NCI-H2029 treated with DMSO at 0.1 percent for 48 hours (cell line): ENCODE results near the gene CERS6.

Source experiments
- DNase-seq: peaks from one replicate; lab custom pipeline; 2025; lab: John Stamatoyannopoulos, UW

The CERS6 gene

GRCh38 chr2:168703926-168704325 is 247.9 kb downstream of the CERS6 start:
- no peak for DNase-seq

- no peak for DNase-seq
Observed at GRCh38 chr2:168705534-168706470, 249.7 kb downstream of the CERS6 start.

- no peak for DNase-seq
Observed at GRCh38 chr2:168706806-168707205, 250.7 kb downstream of the CERS6 start.

- no peak for DNase-seq
Observed at GRCh38 chr2:168708080-168708479, 252.0 kb downstream of the CERS6 start.

GRCh38 chr2:168710754-168711467 is 254.8 kb downstream of the CERS6 start:
- DNase-seq, result no peak

- DNase-seq, result no peak
Observed at GRCh38 chr2:168712053-168712452, 256.0 kb downstream of the CERS6 start.

- DNase-seq, result no peak
Observed at GRCh38 chr2:168713325-168713724, 257.3 kb downstream of the CERS6 start.

- no peak for DNase-seq
Observed at GRCh38 chr2:168715849-168716248, 259.8 kb downstream of the CERS6 start.

GRCh38 chr2:168716839-168717238 is 260.8 kb downstream of the CERS6 start:
- DNase-seq, result no peak

- no peak for DNase-seq
Observed at GRCh38 chr2:168717790-168718502, 261.9 kb downstream of the CERS6 start.

GRCh38 chr2:168718622-168719021 is 262.6 kb downstream of the CERS6 start:
- DNase-seq, result no peak

GRCh38 chr2:168719446-168719845 is 263.4 kb downstream of the CERS6 start:
- no peak for DNase-seq

GRCh38 chr2:168722592-168722991 is 266.5 kb downstream of the CERS6 start:
- DNase-seq, result no peak

GRCh38 chr2:168723275-168723899 is 267.3 kb downstream of the CERS6 start:
- no peak for DNase-seq

- no peak for DNase-seq
Observed at GRCh38 chr2:168726375-168726774, 270.3 kb downstream of the CERS6 start.

GRCh38 chr2:168727904-168728470 is 271.9 kb downstream of the CERS6 start:
- no peak for DNase-seq

GRCh38 chr2:168729455-168729854 is 273.4 kb downstream of the CERS6 start:
- DNase-seq, result no peak

- DNase-seq, result no peak
Observed at GRCh38 chr2:168730344-168730743, 274.3 kb downstream of the CERS6 start.

- DNase-seq, result no peak
Observed at GRCh38 chr2:168731002-168731401, 274.9 kb downstream of the CERS6 start.

- no peak for DNase-seq
Observed at GRCh38 chr2:168731616-168732015, 275.5 kb downstream of the CERS6 start.

GRCh38 chr2:168732100-168732499 is 276.0 kb downstream of the CERS6 start:
- no peak for DNase-seq

GRCh38 chr2:168732506-168732905 is 276.4 kb downstream of the CERS6 start:
- DNase-seq, result no peak
